GM12878 (cell line): ENCODE measurements around the gene TMOD3. TPM values are rescaled to one million over a fixed set of nuclear protein-coding genes. Genes with fewer than 3 reads are reported as not detected.

ENCODE experiments used
- ATAC-seq: fragments of 200-7000 bp; cut with Tn5 transposase; 3 replicates; pipeline ENCODE4 v1.9.1; 2020; ENCODE audit warnings: mild to moderate bottlenecking, moderate library complexity
- BruUV-seq: library from RNA; stranded (reverse); fragments of 400-500 nt; replicated peaks from 2 replicates; lab custom pipeline; 2021; lab: Mats Ljungman, UMichigan
- CTCF ChIA-PET: fragments of 300-600 bp; sonication (Branson Sonifier 250); formaldehyde crosslinking; extraction: SDS; loops from one replicate; lab custom pipeline; 2021; ENCODE audit warnings: inconsistent platforms; lab: Yijun Ruan, JAX
- POLR2A ChIA-PET: fragments of 350-600 bp; formaldehyde crosslinking; extraction: SDS; loops from one replicate; lab custom pipeline; 2021; ENCODE audit warnings: inconsistent platforms; lab: Charles Lee
- RAD21 ChIA-PET: fragments of 300-600 bp; sonication (Branson Sonifier 250); formaldehyde crosslinking; loops from one replicate; lab custom pipeline; 2023; ENCODE audit warnings: antibody characterized with exemption; ENCODE audit not compliant: unreplicated experiment; lab: Charles Lee
- SMC1A ChIA-PET: fragments of 300-600 bp; sonication (Branson Sonifier 250); formaldehyde crosslinking; loops from one replicate; lab custom pipeline; 2023; ENCODE audit not compliant: unreplicated experiment, uncharacterized antibody; lab: Charles Lee
- DNase-seq: peaks from one replicate; pipeline ENCODE4 v3.0.0-alpha.2; 2011; ENCODE audit warnings: low read depth, low spot score
- FAIRE-seq: peaks from 3 replicates; lab custom pipeline; 2011; peaks lifted over from hg19 to GRCh38; lab: Jason Lieb, UNC
- H2AFZ ChIP-seq: 2 replicates; pipeline ENCODE4 v1.6.0; 2011; ENCODE audit warnings: low read depth, low read length, control low read depth; ENCODE audit not compliant: control insufficient read depth
- H3K27ac ChIP-seq: 2 replicates; pipeline ENCODE4 v1.5.1; 2011; ENCODE audit warnings: control low read depth; ENCODE audit not compliant: control insufficient read depth, insufficient read depth
- H3K27me3 ChIP-seq, 2 experiments: replicated peaks in 1 of 2; 2 replicates each; pipeline versions ENCODE4 v1.6.0 to v1.6.1; 2011; ENCODE audit warnings: low read length in 1 of 2; ENCODE audit not compliant: control insufficient read depth in 2 of 2, insufficient read depth in 2 of 2
- H3K36me3 ChIP-seq, 2 experiments: 2 replicates each; pipeline ENCODE4 v1.5.1; 2011; ENCODE audit warnings: low read length in 1 of 2; ENCODE audit not compliant: control insufficient read depth in 2 of 2, insufficient read depth in 2 of 2
- H3K4me1 ChIP-seq: 2 replicates; pipeline ENCODE4 v1.6.1; 2011; ENCODE audit warnings: mild to moderate bottlenecking, low read length, moderate library complexity, mixed read lengths; ENCODE audit not compliant: control insufficient read depth, insufficient read depth
- H3K4me2 ChIP-seq: 2 replicates; pipeline ENCODE4 v1.6.0; 2011; ENCODE audit warnings: control low read depth; ENCODE audit not compliant: control insufficient read depth, insufficient read depth
- H3K4me3 ChIP-seq: fragments of 200-600 bp; sonication (generic); 2 replicates; pipeline ENCODE4 v1.5.1; 2016
- H3K79me2 ChIP-seq: 2 replicates; pipeline ENCODE4 v1.6.0; 2011; ENCODE audit warnings: low read length; ENCODE audit not compliant: control insufficient read depth, insufficient read depth
- H3K9ac ChIP-seq: 2 replicates; pipeline ENCODE4 v1.8.0; 2011; ENCODE audit warnings: low read length, control low read depth, mixed read lengths; ENCODE audit not compliant: control insufficient read depth, insufficient read depth
- H3K9me3 ChIP-seq: replicated peaks from 3 replicates; pipeline ENCODE4 v1.5.1; 2011; ENCODE audit warnings: mild to moderate bottlenecking, low read length; ENCODE audit not compliant: control insufficient read depth, insufficient read depth
- H4K20me1 ChIP-seq: 2 replicates; pipeline ENCODE4 v1.6.0; 2011; ENCODE audit not compliant: control insufficient read depth, insufficient read depth
- CEBPZ ChIP-seq: fragments of 150-350 bp; IDR thresholded peaks from 2 replicates; pipeline ENCODE4 v1.6.1; 2016; ENCODE audit warnings: low read depth, low read length
- FOXK2 ChIP-seq: fragments of 450-650 bp; IDR thresholded peaks from 2 replicates; pipeline ENCODE4 v1.6.1; 2017; ENCODE audit warnings: mild to moderate bottlenecking, moderate library complexity
- KDM1A ChIP-seq: fragments of 200-600 bp; sonication (generic); IDR thresholded peaks from 2 replicates; pipeline ENCODE4 v1.6.1; 2016; ENCODE audit warnings: borderline replicate concordance
- MYB ChIP-seq: fragments of 150-350 bp; IDR thresholded peaks from 2 replicates; pipeline ENCODE4 v1.6.1; 2014; ENCODE audit warnings: mild to moderate bottlenecking, low read depth, low read length, borderline replicate concordance
- NFIC ChIP-seq: IDR thresholded peaks from 2 replicates; pipeline ENCODE4 v1.6.1; 2012; ENCODE audit warnings: low read depth, mild to moderate bottlenecking, inconsistent platforms, low read length, moderate library complexity
- NFXL1 ChIP-seq: fragments of 450-650 bp; IDR thresholded peaks from 2 replicates; pipeline ENCODE4 v1.6.1; 2017; ENCODE audit warnings: antibody characterized with exemption, mild to moderate bottlenecking, borderline replicate concordance
- NR2C1 ChIP-seq: fragments of 450-650 bp; IDR thresholded peaks from 2 replicates; pipeline ENCODE4 v1.6.1; 2017; ENCODE audit warnings: antibody characterized with exemption, mild to moderate bottlenecking, moderate library complexity
- PML ChIP-seq: IDR thresholded peaks from 2 replicates; pipeline ENCODE4 v1.6.1; 2012; ENCODE audit warnings: low read length, inconsistent platforms
- POU2F2 ChIP-seq: IDR thresholded peaks from 3 replicates; pipeline ENCODE4 v1.6.1; 2011; ENCODE audit warnings: low read depth, mild to moderate bottlenecking, low read length, borderline replicate concordance
- SMAD1 ChIP-seq: fragments of 450-650 bp; IDR thresholded peaks from 2 replicates; pipeline ENCODE4 v1.6.1; 2018; ENCODE audit warnings: mild to moderate bottlenecking, low read depth; ENCODE audit not compliant: partially characterized antibody
- TCF12 ChIP-seq: IDR thresholded peaks from 2 replicates; pipeline ENCODE4 v1.6.1; 2011; ENCODE audit warnings: low read depth, mild to moderate bottlenecking, low read length
- TCF3 ChIP-seq: IDR thresholded peaks from 2 replicates; pipeline ENCODE4 v1.6.1; 2012; ENCODE audit warnings: low read depth, mild to moderate bottlenecking, low read length, borderline replicate concordance; ENCODE audit not compliant: insufficient read depth
- ZNF274 ChIP-seq: IDR thresholded peaks from one replicate; pipeline ENCODE4 v1.8.0; 2011; ENCODE audit not compliant: insufficient read length, insufficient read depth
- ZNF622 ChIP-seq: fragments of 450-650 bp; IDR thresholded peaks from 2 replicates; pipeline ENCODE4 v1.6.1; 2017; ENCODE audit warnings: mild to moderate bottlenecking, inconsistent platforms
- WGBS: methylation state at CpG from one replicate; pipeline ENCODE4 v1.1.6; 2016; ENCODE audit warnings: low lambda C conversion rate; ENCODE audit not compliant: insufficient replicate concordance, insufficient coverage; ENCODE audit errors: missing lambda C conversion rate; 5-methylcytosine and 5-hydroxymethylcytosine counted together
- in situ Hi-C: fragments of 300-500 bp; cut with MboI; formaldehyde crosslinking; loops from 9 replicates; pipeline ENCODE4 v1.14.3; 2018; ENCODE audit warnings: mixed read lengths
- intact Hi-C: fragments of 100-400 bp; cut with micrococcal nuclease; formaldehyde crosslinking; loops from one replicate; pipeline ENCODE4 v1.14.2; 2022; ENCODE audit not compliant: unreplicated experiment
- polyA plus RNA-seq, 11 experiments: library from polyadenylated mRNA; depleted of rRNA in 4 of 11; unstranded in 6 of 11; stranded (reverse) in 5 of 11; fragments of >200 nt; fragmentation: Nextera tagmentation in 4 of 11; fragmentation: Illumina TruSeq in 1 of 11; extraction: Ambion mirVana in 4 of 11; extraction: Trizol in 1 of 11; gene quantifications; 1 replicate in 1 of 11; 2 replicates in 10 of 11; pipeline versions ENCODE4 v1.2.1 to v1.2.3, GENCODE V29; 2011 to 2016; ENCODE audit warnings: inconsistent platforms in 2 of 11, missing spikeins in 2 of 11, low read depth in 1 of 11
- total RNA-seq, 4 experiments: library from RNA; depleted of rRNA in 3 of 4; stranded (reverse); fragments of >200 nt in 3 of 4; fragmentation: Illumina TruSeq in 1 of 4; extraction: Trizol in 1 of 4; gene quantifications; 2 replicates each; pipeline versions ENCODE4 v1.2.1 to v1.2.3, GENCODE V29; 2013 to 2021

The TMOD3 gene
- total and polyA plus RNA-seq, 10 of the 15 experiments (the other 5 are each of a cell fraction or from before 2014, with no cell fraction given): 5.2 to 39.4 (median 22.5) TPM

GRCh38 chr15:51908316-51908715 lies 78.9 kb downstream of the TMOD3 start (continued):
- TF ChIP-seq NFXL1: no peak

- in situ Hi-C loops (no loop called here), intact Hi-C loops (no loop called here)
- Histone ChIP-seq H3K27me3 (no peaks in the 10 kb centered on the region), H3K27ac (no peak overlapping the region), H3K4me1 (no peaks in the 10 kb centered on the region), H3K9me3 (no peaks in the 10 kb centered on the region), H3K36me3 (peaks cover 4 to 12% of the 10 kb centered on the region in 2 experiments), H3K9ac (no peak overlapping the region), H3K4me3 (no peak overlapping the region), H3K79me2 (no peaks in the 10 kb centered on the region), H3K4me2 (no peak overlapping the region), H4K20me1 (no peaks in the 10 kb centered on the region), H2AFZ (no peak overlapping the region)
- BruUV-seq: no TSS peak
- DNase-seq (no peak), FAIRE-seq (no peak), ATAC-seq (no peak)
- RAD21 ChIA-PET: no interaction called here
- SMC1A ChIA-PET: no interaction called here
- POLR2A ChIA-PET: interaction anchor here (0.8 kb wide), 1 partner anchor 61 kb away, joined by 3 read pairs; no protein-coding TSS in a partner anchor
- CTCF ChIA-PET: interaction anchor here (0.8 to 1.3 kb wide), 3 partner anchors 11 to 170 kb away, joined by 3 read pairs; no protein-coding TSS in a partner anchor
- TF ChIP-seq TCF3: no peak
- TF ChIP-seq PML: no peak
- TF ChIP-seq NFXL1: no peak
- TF ChIP-seq ZNF622: no peak
- TF ChIP-seq NR2C1: no peak
- TF ChIP-seq TCF12: no peak
- no peak for TF ChIP-seq ZNF274
- TF ChIP-seq KDM1A: no peak
- TF ChIP-seq FOXK2: no peak
- no peak for TF ChIP-seq SMAD1
- TF ChIP-seq NFIC: no peak
- TF ChIP-seq CEBPZ: no peak
- no peak for TF ChIP-seq MYB
- no peak for TF ChIP-seq POU2F2
- WGBS: 96% methylated on average over 2 of the region's 2 CpGs
Observed at GRCh38 chr15:51909584-51909983, 80.1 kb downstream of the TMOD3 start.
